Fibroblast of gingiva (primary cell): ENCODE data around the gene LDHAL6B.
A peak's percentile ranks its signal among the peaks of the same experiment; 100 is the strongest.

Experiments
- DNase-seq: peaks from one replicate; pipeline ENCODE4 v3.0.0-alpha.2; 2011; ENCODE audit warnings: low read depth

LDHAL6B gene

DNA sequence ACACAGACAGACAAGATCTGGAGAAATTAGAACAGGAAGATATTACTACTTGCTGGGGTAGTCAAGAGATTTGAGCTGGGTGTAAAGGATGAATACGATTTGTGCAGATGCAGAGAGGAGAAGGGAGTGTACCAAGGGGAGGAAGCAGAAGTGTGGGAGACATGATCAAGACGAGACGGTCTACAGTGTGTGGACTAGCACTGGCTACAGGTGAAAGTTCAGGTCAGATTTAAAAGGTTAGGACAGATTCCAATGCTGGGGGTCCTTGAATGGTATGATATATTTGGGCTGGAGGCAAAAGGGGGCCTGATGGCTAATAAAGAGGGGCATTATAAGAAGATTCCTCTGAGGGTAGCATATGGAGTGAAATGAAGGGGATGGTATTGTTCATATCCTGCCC is 12.1 kb downstream of the LDHAL6B start:
- no peak for DNase-seq

DNA sequence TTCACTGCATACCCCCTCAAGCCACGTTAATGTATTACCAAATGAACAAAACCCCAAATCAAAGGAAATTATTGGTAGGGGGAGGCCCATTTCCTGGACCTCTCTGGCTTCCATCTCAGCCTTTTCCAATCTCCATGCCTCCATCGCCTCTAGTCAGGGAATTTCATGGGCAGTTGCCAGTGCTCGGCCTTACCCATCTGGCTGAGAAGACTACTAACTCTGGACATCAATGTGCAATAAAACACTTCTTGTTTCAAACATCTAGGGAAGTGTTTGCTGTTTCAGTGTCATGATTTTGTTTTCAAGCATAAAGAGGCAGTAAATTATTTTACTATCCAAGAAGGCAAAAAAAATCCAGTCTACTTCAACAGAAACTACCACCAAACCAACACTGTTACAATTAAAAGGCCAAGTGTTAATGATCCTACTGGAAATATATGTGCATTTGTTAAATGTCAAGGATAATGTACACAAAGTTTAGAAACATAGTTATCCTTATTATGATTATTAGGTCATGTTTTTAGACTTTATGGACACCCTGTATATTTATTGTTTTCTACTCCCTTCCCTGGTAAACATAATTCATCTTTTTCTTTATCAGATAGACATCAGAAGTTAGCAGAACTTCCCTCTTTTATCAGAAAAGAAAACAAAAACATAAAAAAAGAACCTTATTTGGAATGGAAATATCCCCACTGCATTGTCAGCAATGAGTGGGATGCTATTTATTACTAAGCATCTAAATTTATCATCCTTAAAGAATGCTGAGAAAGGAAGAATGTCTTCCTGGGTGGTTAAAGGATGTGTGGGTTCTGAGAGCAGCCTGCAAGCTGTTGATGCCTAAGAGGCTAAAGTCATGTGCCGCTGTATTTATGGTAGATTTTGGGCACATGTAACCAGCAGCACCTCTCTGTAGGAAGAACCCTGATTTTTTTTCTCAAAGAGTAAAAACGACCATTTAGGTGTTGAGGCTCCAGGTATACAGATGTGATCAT is 15.2 kb downstream of the LDHAL6B start:
- peak; percentile 67 for DNase-seq

DNA sequence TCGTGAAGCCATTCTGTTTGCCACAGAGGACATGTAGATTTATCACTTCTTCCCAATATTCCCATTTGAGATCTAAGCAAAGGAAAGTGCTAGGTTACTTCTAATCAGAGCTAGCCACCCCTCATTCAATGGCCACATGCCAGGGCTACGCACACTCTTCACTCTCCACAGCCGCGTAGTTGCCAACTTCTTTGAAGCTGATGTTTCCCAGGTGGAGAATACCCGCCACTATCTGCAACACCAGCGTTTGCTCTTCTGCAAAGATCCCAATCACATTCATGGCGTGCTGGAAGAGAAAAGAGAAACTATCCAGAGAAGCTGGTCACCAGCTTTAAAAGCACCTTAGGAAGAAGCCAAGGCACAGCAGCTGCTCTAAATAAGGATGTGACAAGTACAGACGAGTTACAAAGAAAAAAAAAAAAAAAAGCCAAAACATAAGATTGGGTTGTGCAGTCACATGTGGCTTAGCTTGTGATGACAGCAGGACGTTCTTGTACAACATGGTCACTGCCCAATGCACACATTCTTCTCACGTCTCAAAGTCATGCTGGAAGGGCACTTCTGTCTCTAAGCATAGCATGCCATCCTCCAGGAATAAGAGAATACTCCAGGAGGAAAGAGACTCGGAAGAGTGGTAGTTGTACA is 16.4 kb downstream of the LDHAL6B start:
- DNase-seq = no peak

DNA sequence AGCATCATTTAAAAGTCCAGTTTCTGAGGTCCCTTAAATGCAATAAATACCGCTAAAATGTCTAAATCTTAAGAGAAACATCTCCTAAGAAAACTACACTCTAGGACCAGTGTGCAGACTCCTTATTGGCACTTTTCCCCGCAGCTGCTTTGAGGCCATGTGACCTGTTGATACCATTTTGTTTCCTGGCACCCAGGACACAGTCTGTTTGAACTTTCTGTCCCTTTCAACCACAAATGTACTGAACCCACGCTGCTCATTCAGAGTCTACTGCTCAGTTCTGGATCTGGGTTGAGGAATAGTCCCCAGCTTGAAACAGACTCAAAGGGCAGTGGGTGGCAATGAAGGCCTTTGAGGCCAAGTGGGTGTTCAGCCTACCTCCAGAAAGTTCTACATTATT is 17.1 kb downstream of the LDHAL6B start:
- DNase-seq = no peak

DNA sequence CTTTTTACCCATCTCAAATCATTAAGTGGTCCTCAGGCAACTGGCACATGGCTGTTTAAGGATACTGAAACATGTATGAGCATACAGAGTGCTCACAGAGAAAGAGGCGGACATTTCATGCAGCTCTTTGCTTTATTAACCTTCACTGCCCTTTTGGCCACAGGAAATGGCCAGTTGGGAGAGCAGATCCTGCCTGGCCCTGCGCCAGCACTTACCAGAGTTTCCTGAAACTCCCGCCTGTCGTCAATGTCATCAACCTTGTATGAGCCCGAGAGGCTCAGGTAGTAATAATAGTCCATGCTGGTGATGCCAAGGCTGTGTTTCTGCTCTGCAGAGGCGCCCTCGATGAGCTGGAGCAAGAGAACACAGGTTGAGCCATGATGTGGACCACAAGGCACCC is 17.8 kb downstream of the LDHAL6B start:
- DNase-seq = no peak

DNA sequence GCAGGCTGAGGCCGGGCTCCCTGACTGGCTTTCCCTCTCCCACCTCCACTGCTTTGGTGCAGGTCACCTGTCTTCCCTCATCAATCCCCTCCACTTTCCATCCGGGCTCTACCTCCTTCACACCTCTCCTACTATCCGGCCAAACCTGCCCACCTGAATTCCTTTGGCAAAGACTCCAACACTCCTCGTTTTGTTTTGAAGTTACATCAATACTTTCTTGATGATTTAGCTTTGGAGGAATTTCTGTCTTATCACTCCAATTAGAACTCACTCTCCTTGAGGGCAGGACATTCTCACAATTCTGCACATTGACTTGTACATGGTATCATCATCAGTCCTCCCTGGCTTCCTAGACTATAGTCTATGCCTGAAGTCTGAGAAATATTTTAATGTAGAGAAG is 20.4 kb downstream of the LDHAL6B start:
- DNase-seq = no peak

DNA sequence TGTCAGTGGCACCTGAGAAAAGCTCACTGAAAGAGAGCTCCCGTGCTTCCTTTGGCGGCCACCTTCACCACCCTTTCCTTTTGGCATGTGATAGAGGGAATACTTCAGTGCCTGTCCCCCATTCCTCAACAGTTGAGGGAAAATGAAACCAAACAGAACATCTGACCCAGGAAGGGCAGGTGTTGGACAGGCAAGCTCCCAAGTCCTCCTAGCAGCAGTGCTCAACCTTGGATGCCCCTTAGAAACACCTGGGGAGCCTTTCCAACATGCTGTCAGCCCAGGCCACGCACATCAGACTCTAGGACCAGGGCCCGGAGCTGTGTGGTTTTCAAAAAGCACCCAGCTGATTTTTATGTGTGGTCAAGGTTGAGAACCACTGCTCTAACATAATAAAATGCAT is 22.4 kb downstream of the LDHAL6B start:
- no peak for DNase-seq

DNA sequence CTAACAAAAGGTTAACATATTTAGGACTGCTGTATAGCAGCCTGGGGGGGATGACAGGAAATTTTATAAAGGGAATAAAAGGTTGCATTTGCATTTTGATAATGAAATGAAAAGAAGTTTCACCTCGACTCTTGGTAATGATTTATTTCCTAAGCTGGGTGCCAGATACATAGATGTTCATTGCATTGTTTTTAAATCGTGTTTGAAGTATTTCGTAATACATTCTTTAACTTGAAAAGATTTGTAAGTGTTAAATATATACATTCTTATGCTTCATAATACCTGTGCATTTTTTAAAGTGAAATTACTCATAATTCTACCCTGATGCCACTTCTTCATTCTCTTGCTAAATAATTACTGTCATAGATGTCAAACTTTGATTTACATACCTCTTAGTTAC is 22.8 kb downstream of the LDHAL6B start:
- no peak for DNase-seq

DNA sequence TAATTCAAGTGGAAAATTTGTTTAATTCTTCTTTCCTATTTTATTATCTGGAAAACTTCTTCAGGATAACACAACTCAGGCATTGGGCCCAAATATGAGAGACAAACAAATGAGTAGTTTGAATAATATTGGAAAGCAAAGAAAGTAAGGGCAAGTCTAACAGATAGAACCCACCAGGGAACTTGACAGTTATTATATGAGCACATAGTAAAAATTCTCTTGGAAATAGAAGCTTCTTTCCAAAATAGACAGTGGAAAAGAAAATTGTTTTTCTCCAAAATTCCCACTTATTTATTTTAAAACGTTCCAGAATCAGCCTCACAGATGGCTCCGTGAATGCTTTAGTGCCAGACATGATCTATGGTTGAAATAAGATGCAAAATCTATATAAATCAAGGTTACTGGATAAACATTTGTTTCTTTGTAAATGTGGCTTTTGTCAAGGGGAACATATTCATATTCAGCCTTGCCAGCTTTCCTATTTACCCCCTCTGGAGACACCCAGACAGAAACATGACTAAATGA is 23.9 kb downstream of the LDHAL6B start:
- no peak for DNase-seq

DNA sequence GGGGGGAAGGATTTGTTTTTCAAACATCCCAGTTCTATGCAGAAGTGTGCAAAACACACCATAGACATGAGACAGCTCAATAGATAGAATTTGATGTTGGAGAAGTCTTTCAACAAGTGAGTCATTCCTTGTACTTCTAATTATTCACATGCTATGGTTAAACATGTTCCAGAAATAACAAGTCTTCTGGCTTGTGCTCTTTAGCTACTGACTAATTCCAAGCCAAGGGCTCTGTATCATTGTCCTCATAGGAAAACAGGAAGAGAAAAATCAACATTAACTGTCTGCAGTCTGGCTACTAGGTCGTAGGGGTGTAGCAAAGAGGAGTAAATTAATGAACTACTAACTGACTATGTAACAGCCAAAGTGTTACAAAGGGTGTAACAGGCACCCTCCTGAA is 25.8 kb downstream of the LDHAL6B start:
- DNase-seq = peak; percentile 79

DNA sequence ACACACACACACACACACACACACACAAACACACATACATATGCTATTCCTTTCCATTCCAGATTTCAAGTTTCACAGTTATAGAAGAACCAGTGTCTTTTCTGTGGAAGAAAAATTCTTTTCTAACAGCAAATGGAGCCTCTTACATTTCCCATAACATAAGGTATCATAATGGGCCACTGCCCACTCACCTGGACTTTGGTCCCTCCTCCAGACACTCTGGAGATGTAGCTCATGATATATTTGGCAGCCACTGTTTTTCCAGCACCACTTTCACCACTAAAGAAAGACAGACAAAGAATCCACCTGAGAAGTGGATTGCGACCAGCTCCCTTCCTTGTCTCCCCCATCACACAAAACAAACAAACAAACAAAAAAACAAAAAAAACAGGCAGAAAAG is 29.8 kb downstream of the LDHAL6B start:
- no peak for DNase-seq

DNA sequence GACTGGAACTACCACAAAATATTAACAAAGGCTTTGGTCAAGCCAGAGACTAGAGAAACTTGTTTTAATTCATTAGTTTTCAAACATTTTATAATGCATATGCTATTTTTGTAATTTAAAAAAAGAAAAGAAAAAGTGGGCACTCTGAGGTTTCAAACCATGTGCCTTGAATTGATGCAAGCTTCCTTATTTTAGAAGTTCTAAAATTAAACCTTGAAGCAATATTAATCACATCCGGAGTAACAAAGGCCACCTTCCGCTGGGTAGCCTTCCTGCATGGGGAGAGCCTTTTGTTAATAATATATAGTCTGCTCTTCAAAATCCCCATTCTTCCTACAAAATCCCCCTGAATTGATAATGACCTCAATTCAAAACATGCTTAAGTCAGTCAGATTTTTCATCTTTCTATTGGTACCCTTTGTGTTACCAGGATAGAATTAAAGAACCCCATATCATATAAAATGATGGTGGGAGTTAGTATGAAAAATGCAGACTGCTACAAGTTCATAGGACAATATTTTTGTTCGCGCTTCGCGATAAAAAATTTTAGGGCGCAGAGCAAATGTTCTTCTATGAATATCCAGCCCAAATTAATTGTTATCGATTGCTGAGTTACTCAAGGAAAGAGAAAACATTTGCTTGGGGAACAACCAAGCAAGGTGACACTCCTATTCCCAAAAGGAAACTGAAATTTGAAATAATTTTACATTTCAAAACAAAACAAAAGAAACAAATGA is 30.6 kb downstream of the LDHAL6B start:
- no peak for DNase-seq

DNA sequence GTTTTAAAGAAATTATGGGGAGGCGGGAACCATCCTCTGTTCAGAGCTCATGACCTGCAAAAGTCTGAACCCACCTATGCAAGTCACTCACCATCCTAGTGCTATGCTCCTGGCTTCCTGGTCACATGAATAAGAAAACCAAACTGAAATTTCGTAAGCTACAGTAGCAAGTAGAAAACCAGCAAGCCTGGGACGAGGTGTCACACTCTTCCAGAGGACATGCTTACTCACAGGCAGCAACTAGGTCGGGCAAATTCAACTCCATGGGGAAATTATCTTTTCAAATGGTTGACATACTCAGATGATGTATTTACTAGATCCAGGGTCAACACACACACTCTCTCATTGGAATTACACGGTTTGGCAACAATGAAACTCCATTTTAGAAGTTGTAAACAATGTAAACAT is 31.3 kb downstream of the LDHAL6B start:
- DNase-seq = no peak

DNA sequence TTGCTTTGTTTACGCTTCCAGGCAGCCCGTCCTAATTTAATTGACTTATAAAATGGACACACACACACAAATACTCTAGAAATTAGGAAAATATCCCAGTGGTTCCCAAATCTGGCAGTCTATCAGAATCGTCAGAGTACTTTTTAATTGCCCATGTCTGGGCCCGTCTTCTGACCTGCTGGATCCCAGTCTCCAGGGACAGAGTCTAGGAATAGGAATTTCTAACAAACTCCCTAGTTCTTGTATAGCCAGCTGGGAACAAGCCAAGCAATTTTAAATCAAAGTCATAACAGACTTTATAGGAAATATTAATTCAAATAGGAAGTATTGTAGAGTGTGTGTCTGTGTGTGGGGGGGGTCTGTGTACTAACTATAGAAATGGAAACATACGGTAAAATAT is 33.4 kb downstream of the LDHAL6B start:
- DNase-seq = no peak

DNA sequence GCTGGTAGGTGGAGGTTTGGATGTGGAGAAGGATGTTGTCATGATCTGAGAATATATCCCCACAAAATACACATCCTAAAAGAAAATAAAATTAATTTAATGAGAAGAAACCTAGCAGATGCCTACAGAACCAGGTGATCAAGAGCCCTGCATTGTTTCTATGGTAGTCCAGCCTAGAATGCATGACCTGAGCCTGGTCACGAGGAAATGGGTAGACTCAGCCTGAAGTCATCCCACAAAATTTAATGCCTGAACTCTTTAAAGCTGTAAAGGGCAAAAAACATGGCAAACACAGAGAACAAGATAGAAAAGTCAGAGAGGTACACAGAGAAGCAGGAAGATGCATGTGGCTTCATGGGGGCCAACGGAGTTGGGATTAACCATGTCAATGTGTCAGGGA is 36.0 kb downstream of the LDHAL6B start:
- DNase-seq = no peak

DNA sequence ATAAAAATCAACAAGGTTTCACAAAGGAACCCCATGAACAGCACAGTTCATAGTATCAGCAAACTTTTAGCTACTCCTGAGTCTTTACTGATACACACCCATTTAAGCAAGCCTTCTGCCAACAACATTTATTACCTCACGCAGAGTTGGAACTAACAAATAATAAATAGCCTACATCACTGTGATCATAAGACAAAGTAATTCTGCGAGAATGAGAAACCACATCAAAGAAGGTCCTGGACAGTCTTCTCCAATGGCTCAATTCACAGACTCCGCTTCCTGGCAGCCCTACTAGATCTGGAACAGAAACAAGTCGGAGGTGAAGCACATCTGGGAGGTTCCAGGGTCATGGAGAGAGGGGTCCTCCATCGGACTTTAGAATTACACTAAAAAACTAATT is 37.0 kb downstream of the LDHAL6B start:
- DNase-seq = no peak

DNA sequence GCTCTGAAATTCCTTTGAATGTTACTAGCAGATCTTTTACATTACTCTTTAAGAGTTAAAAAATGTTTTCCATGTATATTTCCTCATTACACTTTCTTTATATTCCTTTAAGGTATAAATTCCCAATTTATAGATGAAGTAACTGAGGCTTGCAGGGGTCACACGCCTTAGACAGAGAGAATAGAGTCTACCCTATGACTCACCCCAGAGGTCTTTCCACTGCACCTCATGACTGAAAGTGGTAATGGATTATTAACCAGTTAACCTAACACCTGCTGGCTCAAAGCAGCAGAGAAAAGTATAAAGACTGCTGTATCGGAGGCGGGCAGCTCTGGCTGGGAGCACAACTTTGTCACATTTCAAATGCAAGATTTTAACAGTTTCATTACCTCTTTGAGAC is 37.7 kb downstream of the LDHAL6B start:
- no peak for DNase-seq

DNA sequence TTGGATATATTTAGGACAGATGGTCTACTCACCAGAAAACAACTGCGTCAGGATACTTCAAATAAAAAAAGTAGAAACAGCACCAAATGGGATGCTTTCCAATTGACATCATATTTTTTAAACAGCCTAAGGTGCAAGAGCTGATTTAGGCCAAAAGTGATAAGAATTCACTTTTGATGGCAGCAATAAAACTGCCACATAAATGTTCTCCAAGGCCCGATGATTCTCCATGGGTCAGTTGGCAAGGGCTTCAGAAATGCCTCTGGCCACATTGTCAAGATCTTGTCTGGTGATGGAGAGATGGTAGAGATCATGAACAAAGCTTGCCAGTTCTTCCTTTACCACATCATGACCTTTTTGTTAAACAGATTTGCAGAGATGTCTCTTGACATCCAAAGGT is 38.9 kb downstream of the LDHAL6B start:
- DNase-seq = no peak

DNA sequence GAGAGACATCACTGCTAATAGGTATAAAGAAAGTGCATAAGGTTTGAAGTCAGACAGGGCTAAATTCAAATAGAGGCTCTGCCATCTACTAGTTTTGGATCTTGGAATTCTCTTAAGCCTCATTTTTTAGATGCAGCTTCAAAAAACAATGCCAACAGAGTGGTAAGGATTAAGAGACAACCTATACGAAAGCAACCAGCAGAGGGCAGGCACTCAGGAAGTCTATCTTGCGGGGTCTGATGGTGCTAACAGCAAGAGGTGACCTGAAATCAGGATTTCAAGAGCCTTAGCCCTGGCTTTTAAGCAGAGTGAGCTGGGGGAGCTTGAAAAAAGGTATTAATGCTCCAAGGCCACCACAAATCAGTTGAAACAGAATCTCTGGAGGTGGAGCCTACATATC is 40.7 kb downstream of the LDHAL6B start:
- DNase-seq = peak; percentile 70

DNA sequence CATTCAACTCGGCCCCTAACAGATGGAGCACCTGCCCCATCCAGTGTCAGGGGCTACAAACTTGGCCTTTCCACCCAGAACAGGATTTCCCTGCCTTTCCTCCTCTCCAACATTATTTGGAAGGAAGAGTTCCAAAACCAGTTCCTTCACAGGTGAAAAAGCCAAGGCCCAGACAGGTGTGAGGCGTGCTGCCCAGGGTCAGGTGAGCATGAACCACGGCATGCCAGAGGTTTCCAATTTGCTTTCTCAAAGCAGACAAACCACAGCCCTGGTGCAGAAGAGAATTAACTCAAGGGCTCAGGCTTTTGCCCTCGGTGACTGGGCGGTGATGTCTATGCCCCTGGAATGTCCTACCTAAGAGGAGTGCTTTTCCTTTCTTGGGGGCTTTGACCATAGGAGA is 43.2 kb downstream of the LDHAL6B start:
- DNase-seq = no peak

DNA sequence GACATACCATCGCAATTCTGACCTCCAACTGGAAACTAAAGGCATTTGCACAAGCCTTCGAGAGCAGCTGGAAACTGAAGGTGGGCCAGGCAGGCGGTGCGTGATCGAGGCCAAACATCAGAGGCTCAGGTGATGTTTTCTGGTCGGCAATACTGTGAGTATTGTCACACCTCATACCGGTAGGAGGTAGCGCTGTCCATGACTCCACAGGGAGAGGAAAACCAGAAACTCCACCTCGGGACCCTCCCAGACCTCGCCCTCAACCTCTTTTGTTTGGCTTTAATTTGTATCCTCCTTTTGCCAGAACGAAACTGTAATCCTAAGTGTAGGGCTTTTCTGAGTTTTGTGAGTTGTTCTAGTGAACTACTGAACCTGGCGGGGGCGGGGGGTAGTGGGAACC is 43.6 kb downstream of the LDHAL6B start:
- DNase-seq = no peak

DNA sequence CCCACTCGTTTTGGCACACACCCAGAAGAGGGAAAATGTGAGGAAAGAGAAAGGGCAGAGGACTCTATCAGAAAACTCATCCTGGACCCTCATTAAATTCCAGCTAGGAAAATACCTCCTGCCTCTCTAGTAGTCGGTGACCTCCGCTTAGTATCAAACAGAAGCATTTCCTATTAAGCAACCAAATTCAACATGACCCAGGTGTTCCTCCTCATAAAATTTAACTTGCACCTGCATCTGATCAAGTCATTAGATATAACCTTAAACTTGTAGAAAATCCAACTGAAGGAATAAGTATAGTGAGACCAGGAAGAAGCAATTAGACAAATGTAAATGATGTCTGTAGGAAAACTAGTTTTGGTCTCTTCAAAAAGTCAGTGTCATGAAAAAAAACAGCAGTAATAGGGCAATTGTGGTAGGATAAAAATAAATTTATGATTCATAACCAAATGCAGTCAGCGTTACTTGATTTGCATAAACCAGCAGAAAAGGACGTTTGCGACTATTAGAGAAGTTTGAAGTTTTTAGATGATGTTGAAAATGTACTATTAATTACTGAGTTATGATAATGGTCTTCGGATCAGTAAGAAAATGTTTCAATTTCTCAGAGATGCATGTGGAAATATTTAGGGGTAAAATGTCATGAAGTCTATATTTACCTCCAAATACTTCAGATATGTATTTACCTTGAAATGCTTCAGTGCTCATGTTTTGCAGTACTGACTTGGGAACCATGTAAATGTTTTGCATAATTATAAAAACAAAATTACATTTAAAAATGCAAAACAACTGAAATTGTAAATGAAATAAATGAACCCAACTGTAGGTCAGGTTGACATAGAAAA is 44.6 kb downstream of the LDHAL6B start:
- no peak for DNase-seq
